Measurements from ENCODE around the gene THEMIS2. TPM values are rescaled to one million over a fixed set of nuclear protein-coding genes. Genes with fewer than 3 reads are reported as not detected.

THEMIS2 gene
- total and polyA plus RNA-seq, 12 donors: 2.5 to 29.3 (median 5.7) TPM

DNA sequence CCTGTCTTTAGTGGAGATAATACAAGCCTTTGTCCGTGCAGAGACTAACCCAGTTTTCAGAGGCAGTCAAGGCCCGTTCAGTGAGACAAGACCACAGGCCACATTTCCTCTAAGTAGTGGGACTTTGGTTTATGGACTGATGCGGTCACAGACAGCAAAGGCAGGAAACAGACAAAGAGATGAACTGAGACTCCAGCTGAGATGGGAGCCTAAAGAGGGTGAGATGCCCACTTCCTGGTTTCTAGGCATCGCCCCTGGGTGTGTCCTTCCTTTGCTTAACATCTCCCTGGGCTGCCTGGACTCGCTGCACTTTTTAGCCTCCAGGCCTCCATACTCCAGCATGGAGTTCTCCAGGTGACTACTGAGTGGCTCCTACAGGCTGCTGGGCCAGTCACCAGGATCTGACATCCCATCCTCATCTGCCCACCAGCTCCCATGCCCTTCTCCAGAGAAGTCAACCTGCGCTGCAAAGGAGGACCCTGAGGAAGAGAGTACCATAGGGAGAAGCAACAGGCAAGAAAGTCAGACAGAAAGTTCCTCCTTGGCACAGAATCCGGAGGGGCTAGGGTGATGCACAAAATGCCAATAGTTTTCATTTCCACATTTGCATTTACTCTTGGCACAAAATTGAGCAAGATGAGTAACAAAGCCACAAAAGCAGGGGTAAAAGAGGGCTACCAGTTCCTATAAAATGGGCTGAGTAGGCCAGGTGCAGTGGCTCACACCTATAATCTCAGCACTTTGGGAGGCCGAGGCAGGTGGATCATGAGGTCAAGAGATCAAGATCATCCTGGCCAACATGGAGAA, 15.1 kb downstream of the THEMIS2 start:
- no peak for DNase-seq
- peaks cover 0 to 99% (median 0%) of the 10 kb centered on the region in 9 donors for H3K4me1 ChIP-seq
- peaks cover 0 to 97% (median 8%) of the 10 kb centered on the region in 9 donors for H3K36me3 ChIP-seq
- TF ChIP-seq, protein P1, sequence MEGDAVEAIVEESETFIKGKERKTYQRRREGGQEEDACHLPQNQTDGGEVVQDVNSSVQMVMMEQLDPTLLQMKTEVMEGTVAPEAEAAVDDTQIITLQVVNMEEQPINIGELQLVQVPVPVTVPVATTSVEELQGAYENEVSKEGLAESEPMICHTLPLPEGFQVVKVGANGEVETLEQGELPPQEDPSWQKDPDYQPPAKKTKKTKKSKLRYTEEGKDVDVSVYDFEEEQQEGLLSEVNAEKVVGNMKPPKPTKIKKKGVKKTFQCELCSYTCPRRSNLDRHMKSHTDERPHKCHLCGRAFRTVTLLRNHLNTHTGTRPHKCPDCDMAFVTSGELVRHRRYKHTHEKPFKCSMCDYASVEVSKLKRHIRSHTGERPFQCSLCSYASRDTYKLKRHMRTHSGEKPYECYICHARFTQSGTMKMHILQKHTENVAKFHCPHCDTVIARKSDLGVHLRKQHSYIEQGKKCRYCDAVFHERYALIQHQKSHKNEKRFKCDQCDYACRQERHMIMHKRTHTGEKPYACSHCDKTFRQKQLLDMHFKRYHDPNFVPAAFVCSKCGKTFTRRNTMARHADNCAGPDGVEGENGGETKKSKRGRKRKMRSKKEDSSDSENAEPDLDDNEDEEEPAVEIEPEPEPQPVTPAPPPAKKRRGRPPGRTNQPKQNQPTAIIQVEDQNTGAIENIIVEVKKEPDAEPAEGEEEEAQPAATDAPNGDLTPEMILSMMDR (IDR thresholded peaks at IDR 0.05): no peak
- ATAC-seq: peak in 2 of 8 donors; percentile 9 to 25
- H3K9me3 ChIP-seq: no peaks in the 10 kb centered on the region
- peak overlapping the region in 4 of 10 donors; percentile 20 to 96 (median 54) for H3K27ac ChIP-seq
- no peaks in the 10 kb centered on the region for H3K27me3 ChIP-seq
- intact Hi-C loops (cut with DNase I): no loop called here
- WGBS, 2 donors: 77 to 82% methylated on average over 8 of the region's 8 CpGs
- H3K4me3 ChIP-seq: peak overlapping the region in 1 of 10 donors; percentile 41

DNA sequence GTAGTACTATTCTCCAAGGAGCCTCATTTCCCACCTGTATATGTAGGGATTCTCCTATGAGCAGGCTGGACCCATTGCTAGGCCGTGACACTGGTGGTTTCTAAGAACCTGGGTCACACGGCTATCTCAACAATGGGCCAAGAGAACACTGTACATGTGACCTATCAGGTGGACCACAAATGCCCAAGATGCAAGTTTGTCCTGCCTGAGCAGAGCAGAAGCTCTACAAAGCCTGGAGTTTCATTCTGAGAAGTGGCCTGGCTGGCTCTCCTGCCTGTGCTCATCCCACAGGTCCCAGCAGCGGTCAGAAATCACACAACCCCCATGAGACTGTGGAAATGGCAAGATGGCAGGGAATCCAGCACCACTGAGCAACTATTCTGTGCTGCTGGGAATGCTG, 17.2 kb downstream of the THEMIS2 start:
- DNase-seq: no peak
- H3K27ac ChIP-seq: peak overlapping the region in 1 of 10 donors; percentile 96
- ATAC-seq: no peak
- intact Hi-C loops (cut with DNase I): no loop called here
- 83 to 86% methylated on average over 3 of the region's 3 CpGs for WGBS, 2 donors
- no peaks in the 10 kb centered on the region for H3K9me3 ChIP-seq
- no peak overlapping the region for H3K4me3 ChIP-seq
- TF ChIP-seq, protein P1 (IDR thresholded peaks at IDR 0.05): no peak
- peaks cover 0 to 84% (median 0%) of the 10 kb centered on the region in 9 donors for H3K4me1 ChIP-seq
- H3K27me3 ChIP-seq: no peaks in the 10 kb centered on the region
- H3K36me3 ChIP-seq: peaks cover 0 to 97% (median 26%) of the 10 kb centered on the region in 9 donors

DNA sequence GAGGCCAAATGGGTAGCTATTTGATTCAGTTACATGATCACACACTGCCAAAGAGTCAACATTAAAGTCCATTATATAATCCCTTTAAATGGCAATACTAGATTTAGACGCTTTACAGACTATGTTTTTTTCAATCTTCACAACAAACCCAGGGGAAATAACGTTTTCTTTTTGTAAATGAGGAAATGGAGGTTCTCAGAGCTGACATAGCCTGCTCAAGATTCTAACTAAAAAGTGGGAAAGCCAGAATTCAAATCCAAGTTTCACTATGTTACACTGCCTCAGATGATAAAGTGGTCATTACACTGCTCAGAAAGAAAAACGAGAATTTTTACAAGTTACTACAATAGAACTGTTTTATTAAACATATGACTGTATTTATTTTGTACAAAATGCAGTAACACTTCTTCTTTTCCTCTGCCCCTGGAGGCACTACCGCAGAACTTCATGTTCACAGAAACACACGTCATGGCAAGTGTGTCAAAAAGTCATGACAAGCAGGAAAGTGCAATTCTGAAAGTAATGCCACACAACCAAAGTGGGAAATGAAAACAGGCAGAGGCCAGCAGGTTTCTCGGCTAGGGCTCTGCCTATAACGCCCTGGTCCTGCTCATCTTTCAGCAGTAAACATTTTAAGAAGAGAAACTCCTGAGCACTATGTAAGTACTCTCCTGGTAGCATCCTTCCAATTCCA, 19.0 kb downstream of the THEMIS2 start:
- intact Hi-C loops (cut with DNase I): no loop called here
- DNase-seq (peak in 1 of 2 donors; percentile 40), ATAC-seq (peak in 7 of 8 donors; percentile 46 to 78 (median 56))
- peaks cover 0 to 100% (median 44%) of the 10 kb centered on the region in 9 donors for H3K36me3 ChIP-seq
- H3K27me3 ChIP-seq: no peaks in the 10 kb centered on the region
- H3K4me3 ChIP-seq: no peak overlapping the region
- H3K4me1 ChIP-seq: peaks cover 0 to 67% (median 0%) of the 10 kb centered on the region in 9 donors
- peak overlapping the region in 8 of 10 donors; percentile 2 to 96 (median 44) for H3K27ac ChIP-seq
- TF ChIP-seq, protein P1 (IDR thresholded peaks at IDR 0.05): peak in 1 of 9 donors; percentile 36
- no peaks in the 10 kb centered on the region for H3K9me3 ChIP-seq
- WGBS, 2 donors: 81 to 82% methylated on average over 7 of the region's 7 CpGs

DNA sequence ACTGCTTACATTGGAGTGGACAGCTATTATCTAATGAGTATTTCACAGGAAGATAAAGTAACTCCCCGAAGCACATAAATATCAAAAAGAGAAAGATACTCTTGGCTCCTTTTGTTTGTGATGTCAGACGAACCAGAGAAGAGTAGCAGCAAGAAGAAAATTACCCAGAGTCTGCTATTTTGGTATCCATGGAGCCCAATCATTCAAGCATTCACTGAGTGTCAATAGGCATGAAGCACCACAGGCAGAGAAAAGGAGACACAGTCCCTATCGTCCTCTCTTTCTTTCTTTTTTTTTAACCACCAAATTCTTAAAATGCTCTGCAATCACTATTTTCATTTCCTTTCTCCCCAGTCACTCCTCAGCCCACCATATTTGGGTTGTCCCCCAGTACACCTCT, 22.2 kb downstream of the THEMIS2 start:
- no peak for DNase-seq
- H3K36me3 ChIP-seq: peaks cover 0 to 100% (median 53%) of the 10 kb centered on the region in 9 donors

More for the DNA sequence above, 22.2 kb downstream of the THEMIS2 start:
- TF ChIP-seq, protein P1 (IDR thresholded peaks at IDR 0.05): no peak
- ATAC-seq: no peak
- no peaks in the 10 kb centered on the region for H3K27me3 ChIP-seq
- intact Hi-C loops (cut with DNase I): no loop called here
- H3K27ac ChIP-seq: no peak overlapping the region
- H3K4me3 ChIP-seq: no peak overlapping the region
- H3K9me3 ChIP-seq: no peaks in the 10 kb centered on the region
- H3K4me1 ChIP-seq: peaks cover 0 to 35% (median 0%) of the 10 kb centered on the region in 9 donors
- 79% methylated on average over 3 of the region's 3 CpGs for WGBS, 2 donors

Measured in heart right ventricle (tissue), 16 donors.